Esophagus (tissue), 2 donors: Measurements from ENCODE around the gene RGMB. TPM values are rescaled to one million over a fixed set of nuclear protein-coding genes. Genes with fewer than 3 reads are reported as not detected.
"Not testable (repeated sequence)": the region's sequence is repeated elsewhere in the genome, so short reads cannot be mapped to it uniquely, and the experiment has no call there.

ENCODE experiments used
- H3K27ac ChIP-seq, 2 donors: one replicate each; pipeline ENCODE4 v1.5.1; 2013; ENCODE audit warnings: low read depth in 2 of 2, mild to moderate bottlenecking in 2 of 2, inconsistent platforms in 1 of 2, low read length in 1 of 2, moderate library complexity in 1 of 2
- H3K27me3 ChIP-seq, 2 donors: one replicate each; pipeline ENCODE4 v1.6.1; 2013; ENCODE audit warnings: low read length in 2 of 2, control low read depth in 1 of 2, mild to moderate bottlenecking in 1 of 2; ENCODE audit not compliant: insufficient read depth in 2 of 2, control insufficient read depth in 1 of 2
- H3K36me3 ChIP-seq, 2 donors: one replicate each; pipeline ENCODE4 v1.6.1; 2013; ENCODE audit warnings: low read length in 1 of 2; ENCODE audit not compliant: control insufficient read depth in 2 of 2, insufficient read depth in 2 of 2
- H3K4me1 ChIP-seq, 2 donors: one replicate each; pipeline ENCODE4 v1.6.1; 2013; ENCODE audit warnings: low read length in 1 of 2; ENCODE audit not compliant: control insufficient read depth in 2 of 2, insufficient read depth in 2 of 2
- H3K4me3 ChIP-seq, 2 donors: one replicate each; pipeline ENCODE4 v1.5.1; 2013; ENCODE audit warnings: low read length in 2 of 2, mild to moderate bottlenecking in 2 of 2, low read depth in 1 of 2, moderate library complexity in 1 of 2
- H3K9me3 ChIP-seq, 2 donors: one replicate each; pipeline ENCODE4 v1.6.1; 2013; ENCODE audit warnings: mild to moderate bottlenecking in 2 of 2, low read depth in 1 of 2, low read length in 1 of 2, moderate library complexity in 1 of 2; ENCODE audit not compliant: control insufficient read depth in 2 of 2, insufficient read depth in 1 of 2
- WGBS, 2 donors: extraction: QIAGEN DNeasy Blood & Tissue Kit; methylation state at CpG; one replicate each; pipeline ENCODE4 v1.1.7; 2013; 5-methylcytosine and 5-hydroxymethylcytosine counted together
- polyA plus RNA-seq, 2 donors: library from polyadenylated mRNA; stranded (reverse); fragments of 200-250 nt; gene quantifications; one replicate each; pipeline ENCODE4 v1.2.3, GENCODE V29; 2013
- donor health status: healthy with polysubstance abuse.
- donor health status: Bipolar disorder and iron deficiency.

The RGMB gene
- polyA plus RNA-seq, 2 donors, result 2.6 to 7.9 TPM

- Histone ChIP-seq H3K27ac (no peak overlapping the region), H3K36me3 (no peaks in the 10 kb centered on the region), H3K4me1 (peaks cover 0 to 2% of the 10 kb centered on the region in 2 donors), H3K4me3 (no peak overlapping the region), H3K27me3 (no peaks in the 10 kb centered on the region), H3K9me3 (no peaks in the 10 kb centered on the region)
- 80 to 90% methylated on average over 5 of the region's 5 CpGs for WGBS, 2 donors
These were observed 30.9 kb upstream of the RGMB start for GRCh38 chr5:98742396-98743073.

- 92 to 95% methylated on average over 1 of the region's 1 CpG for WGBS, 2 donors
- H3K4me3 ChIP-seq, H3K4me1 ChIP-seq, H3K9me3 ChIP-seq, H3K27me3 ChIP-seq, H3K36me3 ChIP-seq, H3K27ac ChIP-seq: not testable (repeated sequence)
These were observed 25.2 kb upstream of the RGMB start for GRCh38 chr5:98748259-98748658.

GRCh38 chr5:98749046-98749445, 24.4 kb upstream of the RGMB start:
- Histone ChIP-seq H3K27ac (no peak overlapping the region), H3K27me3 (no peaks in the 10 kb centered on the region), H3K4me3 (no peak overlapping the region), H3K36me3 (no peaks in the 10 kb centered on the region), H3K4me1 (no peaks in the 10 kb centered on the region), H3K9me3 (no peaks in the 10 kb centered on the region)
- 89 to 95% methylated on average over 1 of the region's 1 CpG for WGBS, 2 donors

- Histone ChIP-seq H3K4me3 (no peak overlapping the region), H3K36me3 (no peaks in the 10 kb centered on the region), H3K27ac (no peak overlapping the region), H3K9me3 (no peaks in the 10 kb centered on the region), H3K27me3 (no peaks in the 10 kb centered on the region), H3K4me1 (no peaks in the 10 kb centered on the region)
- WGBS, 2 donors, result 85 to 92% methylated on average over 4 of the region's 4 CpGs
These were observed 22.8 kb upstream of the RGMB start for GRCh38 chr5:98750693-98751092.

- H3K27ac ChIP-seq, H3K27me3 ChIP-seq, H3K36me3 ChIP-seq, H3K9me3 ChIP-seq, H3K4me3 ChIP-seq, H3K4me1 ChIP-seq: not testable (repeated sequence)
- WGBS, 2 donors, result 89 to 90% methylated on average over 7 of the region's 7 CpGs
These were observed 21.1 kb upstream of the RGMB start for GRCh38 chr5:98752331-98752730.

- not testable (repeated sequence) for H3K36me3 ChIP-seq, H3K4me3 ChIP-seq, H3K9me3 ChIP-seq, H3K4me1 ChIP-seq, H3K27ac ChIP-seq, H3K27me3 ChIP-seq
- WGBS, 2 donors, result 46 to 67% methylated on average over 1 of the region's 1 CpG
These were observed 20.7 kb upstream of the RGMB start for GRCh38 chr5:98752801-98753200.

GRCh38 chr5:98753507-98753906, 20.0 kb upstream of the RGMB start:
- 78 to 81% methylated on average over 4 of the region's 4 CpGs for WGBS, 2 donors
- H3K36me3 ChIP-seq, result no peaks in the 10 kb centered on the region
- H3K4me3 ChIP-seq, result no peak overlapping the region
- H3K27me3 ChIP-seq, result no peaks in the 10 kb centered on the region
- no peaks in the 10 kb centered on the region for H3K4me1 ChIP-seq
- no peak overlapping the region for H3K27ac ChIP-seq
- no peaks in the 10 kb centered on the region for H3K9me3 ChIP-seq

- Histone ChIP-seq H3K9me3 (no peaks in the 10 kb centered on the region), H3K27ac (no peak overlapping the region), H3K36me3 (no peaks in the 10 kb centered on the region), H3K4me3 (no peak overlapping the region), H3K4me1 (no peaks in the 10 kb centered on the region), H3K27me3 (no peaks in the 10 kb centered on the region)
- 41 to 58% methylated on average over 3 of the region's 3 CpGs for WGBS, 2 donors
These were observed 18.1 kb upstream of the RGMB start for GRCh38 chr5:98755406-98755805.

GRCh38 chr5:98757978-98758377, 15.5 kb upstream of the RGMB start:
- H3K27me3 ChIP-seq, result no peaks in the 10 kb centered on the region
- H3K36me3 ChIP-seq, result no peaks in the 10 kb centered on the region
- H3K4me1 ChIP-seq, result no peaks in the 10 kb centered on the region
- H3K9me3 ChIP-seq, result no peaks in the 10 kb centered on the region
- no peak overlapping the region for H3K4me3 ChIP-seq
- 81 to 84% methylated on average over 2 of the region's 2 CpGs for WGBS, 2 donors
- H3K27ac ChIP-seq, result no peak overlapping the region

GRCh38 chr5:98763001-98763630, 10.3 kb upstream of the RGMB start:
- Histone ChIP-seq H3K27me3 (peaks cover 0 to 3% of the 10 kb centered on the region in 2 donors), H3K27ac (no peak overlapping the region), H3K4me1 (no peaks in the 10 kb centered on the region), H3K9me3 (no peaks in the 10 kb centered on the region), H3K36me3 (no peaks in the 10 kb centered on the region), H3K4me3 (no peak overlapping the region)
- 84 to 93% methylated on average over 6 of the region's 6 CpGs for WGBS, 2 donors
